ENCODE data around the gene PVALB. TPM values are rescaled to one million over a fixed set of nuclear protein-coding genes. Genes with fewer than 3 reads are reported as not detected.
A peak's percentile ranks its signal among the peaks of the same experiment; 100 is the strongest.

PVALB gene
- total and polyA plus RNA-seq, 2 donors (not counting 3 experiments of a cell fraction or from before 2014, with no cell fraction given): not detected

DNA sequence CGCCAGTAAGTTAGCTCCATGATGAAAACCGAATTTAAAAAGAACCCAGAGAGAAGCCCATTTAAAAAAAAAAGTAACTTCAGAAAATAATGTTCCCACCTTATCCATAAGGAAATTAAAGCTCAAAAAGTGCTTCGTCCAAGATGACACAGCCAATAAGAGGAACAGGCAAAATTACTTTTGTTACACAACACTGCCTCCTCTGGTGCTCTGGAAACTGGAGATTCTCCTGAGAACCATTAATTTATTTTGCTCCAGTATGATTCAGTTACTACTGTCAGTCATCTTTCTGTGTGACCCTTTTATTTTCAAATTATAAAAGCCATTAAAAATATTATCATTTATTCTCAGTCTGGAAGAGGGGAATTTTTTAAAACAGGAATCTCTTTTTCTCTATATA lies 42.9 kb downstream of the PVALB start:
- DNase-seq (ENCODE audit: low read depth, low spot score) (peak; percentile 23), FAIRE-seq (peak; percentile 42)
- no peaks in the 10 kb centered on the region for H3K27me3 ChIP-seq (ENCODE audit: control insufficient read depth in 2 of 2, insufficient read depth in 2 of 2, low read length in 2 of 2)
- no peaks in the 10 kb centered on the region for H3K79me2 ChIP-seq (ENCODE audit: control insufficient read depth, insufficient read depth, low read length)
- H3K9me1 ChIP-seq (replicated peaks; ENCODE audit: control insufficient read depth, extremely low read depth, insufficient read depth, low read length): no peaks in the 10 kb centered on the region
- no peak overlapping the region for H3K4me3 ChIP-seq (replicated peaks in 1 of 3; ENCODE audit: insufficient read depth in 1 of 3, low read depth in 1 of 3, low read length in 3 of 3)
- no peak overlapping the region for H3K4me2 ChIP-seq (ENCODE audit: insufficient read depth, low read length)
- no peaks in the 10 kb centered on the region for H4K20me1 ChIP-seq (replicated peaks; ENCODE audit: control insufficient read depth, extremely low read depth, insufficient read depth, low read length)
- BruUV-seq (replicated peaks): no TSS peak
- TF ChIP-seq, protein P1, sequence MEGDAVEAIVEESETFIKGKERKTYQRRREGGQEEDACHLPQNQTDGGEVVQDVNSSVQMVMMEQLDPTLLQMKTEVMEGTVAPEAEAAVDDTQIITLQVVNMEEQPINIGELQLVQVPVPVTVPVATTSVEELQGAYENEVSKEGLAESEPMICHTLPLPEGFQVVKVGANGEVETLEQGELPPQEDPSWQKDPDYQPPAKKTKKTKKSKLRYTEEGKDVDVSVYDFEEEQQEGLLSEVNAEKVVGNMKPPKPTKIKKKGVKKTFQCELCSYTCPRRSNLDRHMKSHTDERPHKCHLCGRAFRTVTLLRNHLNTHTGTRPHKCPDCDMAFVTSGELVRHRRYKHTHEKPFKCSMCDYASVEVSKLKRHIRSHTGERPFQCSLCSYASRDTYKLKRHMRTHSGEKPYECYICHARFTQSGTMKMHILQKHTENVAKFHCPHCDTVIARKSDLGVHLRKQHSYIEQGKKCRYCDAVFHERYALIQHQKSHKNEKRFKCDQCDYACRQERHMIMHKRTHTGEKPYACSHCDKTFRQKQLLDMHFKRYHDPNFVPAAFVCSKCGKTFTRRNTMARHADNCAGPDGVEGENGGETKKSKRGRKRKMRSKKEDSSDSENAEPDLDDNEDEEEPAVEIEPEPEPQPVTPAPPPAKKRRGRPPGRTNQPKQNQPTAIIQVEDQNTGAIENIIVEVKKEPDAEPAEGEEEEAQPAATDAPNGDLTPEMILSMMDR (IDR thresholded peaks at IDR 0.05; ENCODE audit: extremely low read depth in 1 of 2, insufficient read depth in 1 of 2, low read depth in 1 of 2, low read length in 2 of 2): peak in 1 of 2 donors; percentile 26
- no peak for TF ChIP-seq EZH2 (IDR thresholded peaks at IDR 0.05; ENCODE audit: borderline replicate concordance, low read depth, low read length, severe bottlenecking)
- dilution Hi-C loops (cut with MboI; ENCODE audit: extremely low pct_ligation_motif_present, low sequenced_read_pairs) (loop anchor here (10.0 kb wide), 1 partner anchor 61 kb away; no protein-coding TSS in a partner anchor), intact Hi-C loops (cut with micrococcal nuclease) (loop anchor here (2.0 kb wide), 1 partner anchor 17 kb away; no protein-coding TSS in a partner anchor)
- H3K4me1 ChIP-seq (ENCODE audit: control insufficient read depth, extremely low read depth, insufficient read depth, low read length): peaks cover 13% of the 10 kb centered on the region
- no peak overlapping the region for H2AFZ ChIP-seq (ENCODE audit: low read depth, low read length)
- H3K9me3 ChIP-seq (replicated peaks; ENCODE audit: control insufficient read depth, insufficient read depth, low read length): no peaks in the 10 kb centered on the region
- ChIA-PET CTCF (interaction anchor here (0.9 to 3.8 kb wide), 15 partner anchors 8 to 265 kb away, joined by 3 to 75 read pairs (median 5); partner anchors contain the start of gene EIF3D), POLR2A (no interaction called here)
- H3K36me3 ChIP-seq (ENCODE audit: control insufficient read depth in 2 of 2, extremely low read depth in 1 of 2, insufficient read depth in 2 of 2, low read length in 2 of 2): no peaks in the 10 kb centered on the region
- no peak overlapping the region for H3K27ac ChIP-seq (ENCODE audit: insufficient read depth, low read depth, low read length)
- H3K9ac ChIP-seq (replicated peaks; ENCODE audit: extremely low read depth, insufficient read depth, low read length): no peak overlapping the region

DNA sequence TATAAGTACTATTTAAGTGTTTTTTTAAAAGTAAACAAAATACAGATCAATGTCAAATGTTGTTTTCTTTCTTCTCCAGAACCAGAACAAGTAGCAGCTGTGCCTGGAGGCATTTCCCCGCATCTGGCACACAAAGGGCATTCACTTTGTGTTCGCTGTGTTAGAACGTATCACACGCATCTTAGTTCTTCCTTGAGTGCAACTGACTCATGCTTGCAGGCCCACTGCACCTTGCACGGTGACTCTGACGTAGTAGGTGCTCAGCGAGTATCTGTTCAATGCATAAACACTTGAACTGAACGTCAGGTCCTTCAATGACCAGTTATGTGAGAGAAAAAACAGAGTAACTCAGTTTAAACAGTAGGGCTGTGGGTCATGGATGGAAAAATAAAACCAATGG lies 44.4 kb downstream of the PVALB start:
- CTCF ChIA-PET: interaction anchor here (1.2 to 2.8 kb wide), 3 partner anchors 11 to 226 kb away, joined by 3 to 18 read pairs (median 11); no protein-coding TSS in a partner anchor

More for the DNA sequence above, 44.4 kb downstream of the PVALB start:
- POLR2A ChIA-PET: no interaction called here
- dilution Hi-C loops (cut with MboI; ENCODE audit: extremely low pct_ligation_motif_present, low sequenced_read_pairs) (loop anchor here (10.0 kb wide), 1 partner anchor 62 kb away; no protein-coding TSS in a partner anchor), intact Hi-C loops (cut with micrococcal nuclease) (no loop called here)
- no peaks in the 10 kb centered on the region for H3K27me3 ChIP-seq (ENCODE audit: control insufficient read depth in 2 of 2, insufficient read depth in 2 of 2, low read length in 2 of 2)
- TF ChIP-seq FOS (IDR thresholded peaks at IDR 0.05; ENCODE audit: borderline replicate concordance, insufficient read depth, low read length) (no peak), JUN (IDR thresholded peaks at IDR 0.05; ENCODE audit: borderline replicate concordance, insufficient read depth, insufficient read length, low read depth) (no peak), POLR2AphosphoS5 (IDR thresholded peaks at IDR 0.05; ENCODE audit: insufficient read depth, low read depth, low read length) (no peak), MYC (IDR thresholded peaks at IDR 0.05; ENCODE audit: low read depth, low read length) (no peak), EZH2 (IDR thresholded peaks at IDR 0.05; ENCODE audit: borderline replicate concordance, low read depth, low read length, severe bottlenecking) (no peak), POLR2A (IDR thresholded peaks at IDR 0.05; ENCODE audit: low read depth, low read length) (no peak), GATA2 (IDR thresholded peaks at IDR 0.05; ENCODE audit: insufficient read depth, insufficient read length, low read depth, low read length) (no peak)
- TF ChIP-seq, protein P2, sequence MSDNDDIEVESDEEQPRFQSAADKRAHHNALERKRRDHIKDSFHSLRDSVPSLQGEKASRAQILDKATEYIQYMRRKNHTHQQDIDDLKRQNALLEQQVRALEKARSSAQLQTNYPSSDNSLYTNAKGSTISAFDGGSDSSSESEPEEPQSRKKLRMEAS (IDR thresholded peaks at IDR 0.05; ENCODE audit: insufficient read depth, insufficient read length): no peak
- TF ChIP-seq, protein P1 (IDR thresholded peaks at IDR 0.05; ENCODE audit: extremely low read depth in 1 of 2, insufficient read depth in 1 of 2, low read depth in 1 of 2, low read length in 2 of 2): no peak
- H3K79me2 ChIP-seq (ENCODE audit: control insufficient read depth, insufficient read depth, low read length): no peaks in the 10 kb centered on the region
- FAIRE-seq (no peak), DNase-seq (ENCODE audit: low read depth, low spot score) (no peak)
- H3K9me1 ChIP-seq (replicated peaks; ENCODE audit: control insufficient read depth, extremely low read depth, insufficient read depth, low read length): no peaks in the 10 kb centered on the region
- peaks cover 0 to under 1% of the 10 kb centered on the region in 2 experiments for H3K36me3 ChIP-seq (ENCODE audit: control insufficient read depth in 2 of 2, extremely low read depth in 1 of 2, insufficient read depth in 2 of 2, low read length in 2 of 2)
- H2AFZ ChIP-seq (ENCODE audit: low read depth, low read length): no peak overlapping the region
- no peak overlapping the region for H3K4me3 ChIP-seq (replicated peaks in 1 of 3; ENCODE audit: insufficient read depth in 1 of 3, low read depth in 1 of 3, low read length in 3 of 3)
- peaks cover 13% of the 10 kb centered on the region for H3K4me1 ChIP-seq (ENCODE audit: control insufficient read depth, extremely low read depth, insufficient read depth, low read length)
- H3K4me2 ChIP-seq (ENCODE audit: insufficient read depth, low read length): no peak overlapping the region
- BruUV-seq (replicated peaks): no TSS peak
- no peaks in the 10 kb centered on the region for H4K20me1 ChIP-seq (replicated peaks; ENCODE audit: control insufficient read depth, extremely low read depth, insufficient read depth, low read length)
- no peak overlapping the region for H3K27ac ChIP-seq (ENCODE audit: insufficient read depth, low read depth, low read length)
- H3K9ac ChIP-seq (replicated peaks; ENCODE audit: extremely low read depth, insufficient read depth, low read length): no peak overlapping the region
- H3K9me3 ChIP-seq (replicated peaks; ENCODE audit: control insufficient read depth, insufficient read depth, low read length): no peaks in the 10 kb centered on the region
